Islet of Langerhans (tissue), 1 donor: ENCODE data around the gene NOD2.

Source experiments
- FAIRE-seq: peaks from one replicate; lab custom pipeline; 2011; peaks lifted over from hg19 to GRCh38; lab: Jason Lieb, UNC

Gene NOD2

DNA sequence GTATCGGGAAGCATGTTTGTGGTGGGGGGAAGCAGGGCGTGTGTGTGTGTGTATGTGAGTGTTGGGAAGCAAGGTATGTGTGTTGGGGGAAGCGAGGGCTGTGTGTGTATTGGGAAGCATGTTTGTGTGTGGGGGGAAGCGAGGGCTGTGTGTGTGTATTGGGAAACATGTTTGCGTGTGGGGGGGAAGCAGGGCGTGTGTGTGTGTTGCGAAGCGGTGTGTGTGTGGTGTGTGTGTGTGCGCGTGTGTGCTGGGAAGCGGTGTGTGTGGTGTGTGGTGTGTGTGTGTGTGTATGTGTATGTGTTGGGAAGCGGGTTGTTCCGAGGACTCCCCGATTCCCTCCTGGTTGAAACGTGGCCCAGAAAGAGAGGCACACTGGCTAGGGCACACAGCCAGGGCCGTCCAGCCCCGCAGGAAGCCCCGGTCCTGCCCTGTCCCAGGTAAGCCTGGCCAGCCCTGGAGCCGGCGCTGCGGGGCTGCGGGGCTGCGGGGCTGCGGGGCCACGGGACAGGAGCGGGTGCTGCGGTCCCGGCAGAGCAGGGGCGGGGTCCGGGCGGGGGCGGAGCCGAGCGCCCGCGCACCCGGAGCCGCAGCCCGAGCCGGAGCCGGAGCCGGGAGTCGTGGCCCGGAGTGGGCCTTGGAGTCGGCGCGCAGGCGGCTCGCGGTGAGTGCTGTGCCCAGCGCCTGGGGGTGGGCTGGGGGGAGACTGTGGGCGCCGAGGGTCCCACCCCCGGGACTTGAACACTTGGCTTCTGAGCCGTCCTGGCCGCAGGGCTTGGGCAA lies at the start of gene NOD2:
TSS of gene NOD2 (plus strand) at position 608 of the 783 bp plus-strand sequence. CDS start 5,890 bp downstream, outside the sequence.
- no peak for FAIRE-seq

DNA sequence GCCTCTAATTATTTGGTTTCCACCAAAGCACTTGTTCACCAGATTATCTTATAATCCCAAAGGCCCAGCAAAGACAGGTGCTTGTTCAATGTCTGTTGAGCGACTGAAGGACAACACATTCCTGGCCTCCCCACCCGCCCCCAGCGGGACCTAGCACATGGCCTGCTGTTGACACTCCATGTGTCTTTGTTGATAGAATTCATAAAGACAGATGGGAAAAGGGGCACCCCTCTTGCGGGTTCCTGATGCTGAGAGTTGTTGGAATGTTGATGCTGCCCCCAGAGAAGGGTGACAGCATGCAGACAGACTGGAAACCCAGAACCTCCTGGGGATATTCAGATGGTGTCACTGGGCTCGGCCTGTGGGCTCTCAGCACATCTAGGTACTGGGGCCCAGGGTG lies 49.2 kb upstream of the NOD2 start:
- FAIRE-seq, result no peak

DNA sequence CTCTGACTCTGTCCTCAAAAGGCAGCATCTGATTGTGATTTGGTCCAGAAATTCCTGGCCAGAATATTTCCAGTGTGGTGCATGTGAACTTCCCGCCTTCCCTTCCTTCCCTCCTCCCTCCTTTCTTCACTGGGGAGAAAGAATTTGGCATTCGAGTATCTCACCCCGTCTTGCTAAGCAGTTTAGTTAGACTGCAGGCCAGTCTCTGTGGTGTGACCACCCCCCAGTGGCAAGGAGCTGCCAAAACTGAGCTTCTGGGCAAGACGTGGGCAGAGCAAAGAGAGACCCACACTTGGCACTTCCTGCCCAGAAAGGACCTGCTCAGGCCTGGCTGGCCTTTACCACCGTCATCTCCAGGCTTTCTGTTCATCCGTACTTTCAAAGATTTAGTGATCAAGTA lies 48.7 kb upstream of the NOD2 start:
- FAIRE-seq, result no peak

DNA sequence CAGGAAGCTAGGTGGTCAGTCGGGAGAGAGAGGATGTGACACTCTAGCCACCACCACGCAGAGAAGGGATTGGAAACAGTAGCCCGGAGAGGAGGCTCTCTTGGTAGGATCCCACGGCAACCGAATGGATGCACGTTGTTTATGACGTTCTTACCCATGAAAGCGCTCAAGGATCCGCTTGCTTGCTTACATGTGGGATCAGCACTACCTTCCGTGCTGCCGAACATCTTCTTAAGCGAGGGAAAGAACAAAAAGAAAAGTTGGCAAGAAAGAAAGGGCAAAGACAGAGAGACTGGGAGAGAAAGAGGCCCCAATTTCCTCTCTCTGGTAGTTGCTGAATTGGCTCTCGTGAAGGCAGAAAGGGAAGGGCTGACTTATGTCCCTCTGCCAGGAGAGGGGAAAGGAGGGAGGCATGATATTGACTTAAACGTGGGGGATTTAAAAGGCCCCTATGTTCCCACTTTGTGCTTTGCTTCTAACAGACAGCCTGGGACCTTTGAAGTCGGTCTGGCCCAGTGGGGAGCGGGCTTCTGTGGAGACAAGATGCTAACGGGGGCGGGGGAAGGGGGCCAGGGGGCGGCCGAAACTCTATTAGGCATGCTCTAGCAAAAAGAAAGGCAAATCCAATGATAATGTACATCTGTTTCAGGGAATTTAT lies 47.7 kb upstream of the NOD2 start:
- FAIRE-seq, result no peak

DNA sequence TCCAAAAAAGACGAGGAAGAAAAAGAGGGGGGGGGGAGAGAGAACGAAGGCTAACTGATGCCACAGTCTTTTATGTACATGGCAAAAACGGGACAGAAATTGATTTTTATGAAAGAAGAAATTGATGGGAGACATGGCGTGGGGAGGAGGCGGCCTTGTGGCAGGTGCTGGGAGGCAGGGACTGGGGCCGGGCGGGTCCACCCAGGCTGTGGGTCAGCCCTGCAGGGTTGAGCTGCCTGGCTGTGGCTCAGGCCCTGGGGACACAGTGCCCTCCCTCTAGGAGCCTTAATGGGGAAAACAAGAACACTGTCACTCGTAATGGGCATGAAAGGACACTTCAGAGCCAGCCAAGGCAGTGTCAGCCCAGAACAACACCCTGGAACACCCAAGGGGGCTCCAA lies 47.1 kb upstream of the NOD2 start:
- FAIRE-seq, result no peak

DNA sequence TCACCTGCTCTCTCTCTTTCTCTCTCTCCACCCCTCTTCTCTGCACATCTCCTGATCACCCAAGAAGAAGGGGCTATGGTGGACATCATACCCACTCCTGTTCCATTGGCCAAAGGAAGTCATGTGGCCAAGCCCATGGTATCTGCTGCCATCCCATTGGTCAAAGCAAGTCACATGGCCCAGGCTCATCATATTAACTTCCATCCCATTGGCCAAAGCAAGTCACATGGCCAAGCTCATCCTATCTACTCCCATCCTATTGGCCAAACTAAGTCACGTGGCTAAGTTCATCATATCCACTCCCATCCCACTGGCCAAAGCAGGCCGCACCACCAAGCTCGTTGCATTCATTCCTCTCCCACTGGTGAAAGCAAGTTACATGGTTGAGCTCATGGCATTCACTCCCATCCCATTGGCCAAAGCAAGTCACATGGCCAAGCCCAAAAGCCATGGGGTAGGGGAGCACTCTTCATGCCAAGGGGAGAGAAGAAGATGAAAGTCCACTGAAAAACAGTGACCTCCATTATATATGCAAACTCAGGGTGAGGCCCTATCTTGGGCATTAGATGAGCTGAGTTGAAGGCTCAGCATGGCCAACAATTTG lies 41.5 kb upstream of the NOD2 start:
- FAIRE-seq, result no peak

DNA sequence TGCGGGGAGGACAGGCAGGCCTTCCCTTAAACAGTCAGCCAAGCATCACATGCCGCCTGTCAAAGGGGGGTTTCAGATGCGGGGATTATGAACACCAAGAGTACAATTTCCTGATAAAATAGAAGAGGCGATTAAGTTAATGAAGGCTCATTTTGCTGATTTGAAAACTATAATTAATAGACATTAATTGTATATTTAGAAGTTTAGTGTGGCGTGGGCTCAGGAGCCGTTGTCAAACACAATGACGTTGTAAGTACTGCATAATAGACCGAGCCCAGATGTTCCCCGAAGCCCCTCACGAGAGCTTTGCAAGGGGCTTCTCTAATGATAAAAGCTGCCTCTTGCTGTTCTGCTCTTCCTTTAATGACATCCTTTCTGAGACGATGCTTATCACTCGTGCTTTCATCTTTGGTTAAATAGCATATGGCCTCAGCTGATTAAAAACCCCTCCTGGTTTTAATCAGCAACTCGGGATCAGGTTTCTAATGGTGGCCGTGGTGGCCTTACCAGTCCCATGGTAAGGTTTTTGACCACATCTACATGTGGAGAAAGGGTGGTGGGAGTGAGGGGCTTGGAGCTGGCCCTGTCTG lies 40.5 kb upstream of the NOD2 start:
- FAIRE-seq, result no peak

DNA sequence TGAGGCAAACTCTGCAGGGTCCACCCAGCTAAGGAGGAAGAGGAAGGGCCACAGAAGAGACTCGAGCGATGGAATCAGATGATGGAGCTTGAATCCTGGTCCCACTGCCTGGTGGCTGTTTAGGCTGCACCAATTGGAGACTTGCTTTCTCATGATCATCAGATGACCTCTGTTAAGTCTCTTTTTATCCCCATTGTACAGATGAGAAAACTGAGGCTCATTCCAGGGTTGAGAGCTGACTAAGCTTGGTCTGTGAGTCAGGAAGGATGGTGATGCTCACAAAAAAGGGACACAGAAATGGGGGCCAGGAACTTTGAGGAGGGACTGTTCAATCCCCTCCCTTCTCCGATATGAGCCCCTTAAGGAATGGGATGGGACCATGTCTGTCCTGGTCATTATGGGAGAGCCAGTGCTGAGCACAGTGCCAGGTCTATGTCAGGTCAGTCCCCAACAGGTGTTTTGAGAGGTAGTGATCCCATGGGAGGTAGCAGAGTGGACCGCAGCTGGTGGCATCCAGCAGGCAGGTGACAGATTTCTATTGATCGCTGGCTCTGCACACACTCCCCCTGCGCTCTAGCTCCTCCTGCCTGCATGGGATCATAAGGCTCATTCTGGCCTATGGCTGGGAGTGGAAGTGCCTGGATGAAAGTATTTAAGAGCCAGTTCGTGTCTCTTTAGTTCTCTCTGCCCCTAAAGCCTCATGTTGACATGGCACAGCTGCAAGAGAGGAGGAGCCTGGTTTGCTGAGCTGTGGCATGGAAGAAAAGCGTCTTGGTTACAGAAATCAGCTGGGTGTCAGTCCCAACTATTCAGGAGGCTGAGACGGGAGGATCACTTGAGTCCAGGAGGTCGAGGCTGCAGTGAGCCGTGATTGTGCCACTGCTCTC lies 39.5 kb upstream of the NOD2 start:
- FAIRE-seq, result no peak

DNA sequence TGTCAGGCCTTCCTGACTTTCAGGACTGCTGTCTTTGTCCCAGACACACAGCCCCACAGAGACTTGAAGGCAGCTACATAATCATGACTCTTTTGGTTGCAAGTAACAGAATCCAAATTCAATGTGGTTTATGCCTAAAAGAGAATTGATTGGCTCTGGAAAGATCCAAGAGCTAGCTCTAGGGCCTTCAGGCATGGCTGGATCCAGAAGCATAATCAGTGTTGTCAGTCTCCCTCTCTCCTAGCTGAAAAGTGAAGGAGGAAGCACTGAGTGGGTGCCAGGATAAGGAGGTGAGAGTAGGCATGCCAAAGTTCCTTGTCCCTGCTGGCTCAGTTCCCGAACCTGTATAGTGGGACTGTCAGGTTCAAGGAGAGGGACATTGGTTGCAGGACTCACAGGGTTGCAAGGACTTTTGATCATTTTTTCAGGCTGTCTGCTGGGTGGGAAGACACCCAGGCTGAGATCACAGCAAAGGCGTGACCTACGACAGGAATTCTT lies 37.8 kb upstream of the NOD2 start:
- FAIRE-seq, result no peak

DNA sequence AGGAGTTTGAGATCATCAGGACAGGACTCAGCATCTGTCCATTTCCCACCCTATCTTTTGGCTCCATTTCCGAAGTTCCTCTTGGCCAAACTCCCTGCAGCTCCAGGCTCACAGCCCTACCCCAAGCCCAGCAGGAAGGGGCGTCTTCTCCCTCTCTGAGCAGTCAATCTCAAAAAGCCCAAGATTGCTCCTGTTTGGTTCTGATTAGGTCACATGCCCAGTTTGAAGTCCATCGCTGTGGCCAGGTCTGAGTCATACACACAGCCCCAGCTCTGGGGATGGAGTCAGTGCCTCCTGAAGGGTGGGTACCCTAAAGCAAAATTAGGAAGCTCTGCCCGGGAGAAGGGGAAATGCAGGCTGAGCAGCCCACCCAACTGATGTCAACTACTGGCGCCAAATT lies 36.2 kb upstream of the NOD2 start:
- no peak for FAIRE-seq

DNA sequence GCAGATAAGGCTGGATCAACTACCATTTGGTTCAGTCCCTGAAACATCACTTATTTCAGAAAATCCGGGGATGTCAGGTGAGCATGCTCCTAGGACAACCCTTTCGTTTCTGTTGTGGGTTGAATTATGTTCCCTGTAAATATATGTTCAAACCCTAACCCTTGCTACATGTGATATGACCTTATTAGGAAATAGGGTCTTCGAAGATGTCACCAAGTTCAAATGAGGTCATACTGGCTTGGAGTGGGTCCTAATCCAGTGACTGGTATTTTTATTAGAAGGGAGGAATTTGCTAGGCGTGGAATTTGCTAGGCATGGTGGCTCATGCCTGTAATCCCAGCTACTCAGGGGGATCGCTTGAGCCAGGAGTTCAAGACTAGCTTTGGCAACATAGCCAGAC lies 33.6 kb upstream of the NOD2 start:
- no peak for FAIRE-seq

DNA sequence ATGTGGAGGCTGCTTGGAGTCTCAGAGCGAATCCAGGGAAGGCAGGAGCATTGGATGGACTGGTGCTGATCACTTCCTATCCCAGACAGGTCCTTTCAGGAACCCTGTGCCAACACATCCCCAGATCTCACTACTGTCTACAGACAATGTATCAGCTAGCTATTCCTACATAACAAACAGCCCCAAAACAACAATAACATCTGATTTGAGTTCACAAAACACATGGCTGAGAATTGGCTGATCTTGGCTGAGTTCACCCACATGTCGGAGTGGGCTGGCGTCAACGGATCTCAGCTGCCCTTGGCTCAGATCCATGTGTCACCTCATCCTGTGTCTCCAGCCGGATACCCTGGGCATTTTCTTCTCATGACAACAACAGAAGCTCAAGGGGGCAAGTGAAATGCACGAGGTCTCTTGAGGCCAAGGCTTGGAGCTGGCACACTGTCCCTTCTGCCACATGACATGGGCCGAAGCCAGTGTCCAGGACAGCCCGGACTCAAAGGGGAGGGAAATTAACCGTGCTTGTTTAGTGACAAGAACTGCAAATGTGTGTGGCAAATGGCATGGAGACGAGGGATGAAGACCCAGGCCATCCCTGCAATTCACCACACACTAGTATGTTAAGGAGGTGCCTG lies 31.0 kb upstream of the NOD2 start:
- FAIRE-seq, result no peak

DNA sequence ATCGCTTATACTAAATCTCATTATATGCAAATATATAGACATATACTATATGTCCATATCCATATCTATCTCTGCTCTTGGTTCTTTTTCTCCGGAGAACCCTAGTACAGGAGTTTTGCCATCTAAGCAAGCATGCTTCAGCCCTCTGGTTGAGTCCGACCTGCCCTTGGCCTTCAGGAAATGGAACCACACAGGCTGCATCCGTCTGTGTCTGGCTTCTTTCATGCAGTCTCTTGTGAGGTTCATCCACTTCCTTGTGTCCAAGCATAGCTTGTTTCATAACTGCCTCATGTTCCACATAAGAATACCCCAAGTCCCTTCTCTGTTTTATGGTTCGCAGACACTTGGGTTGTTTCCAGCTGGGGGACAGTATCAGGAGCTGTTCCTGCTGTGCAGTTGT lies 29.1 kb upstream of the NOD2 start:
- no peak for FAIRE-seq

DNA sequence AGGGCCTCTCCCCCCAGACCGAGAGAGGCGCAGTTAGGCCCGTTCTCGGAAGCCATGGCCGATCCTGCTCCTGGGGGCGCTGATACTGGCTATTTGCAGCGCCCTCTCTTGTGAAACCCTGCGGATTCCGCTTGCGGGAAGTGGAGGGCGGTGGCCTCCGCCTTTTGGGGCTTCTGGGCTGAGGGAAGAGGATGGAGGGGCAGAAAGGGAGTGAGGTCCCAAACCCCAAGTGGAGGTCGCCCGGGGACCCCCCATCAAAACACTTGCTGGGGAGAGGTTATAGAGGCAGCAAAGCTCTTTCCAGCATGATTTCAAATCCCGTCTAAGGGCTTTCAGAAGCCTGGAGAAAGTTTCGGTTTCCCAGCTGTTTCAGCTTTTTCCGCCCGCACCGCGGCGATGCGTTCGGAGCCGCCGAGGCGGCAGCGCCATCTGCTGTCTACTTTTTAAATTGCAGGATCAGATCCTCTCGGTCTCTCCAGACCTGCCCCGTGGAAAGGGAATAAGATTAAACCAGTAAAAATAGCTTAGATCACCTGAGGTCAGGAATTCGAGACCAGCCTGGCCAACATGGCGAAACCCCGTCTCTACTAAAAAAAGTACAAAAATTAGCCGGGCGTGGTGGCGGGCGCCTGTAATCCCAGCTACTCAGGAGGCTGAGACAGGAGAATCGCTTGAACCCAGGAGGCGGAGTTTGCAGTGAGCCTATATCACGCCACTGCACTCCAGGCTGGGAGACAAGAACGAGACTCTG lies 28.1 kb upstream of the NOD2 start:
- FAIRE-seq, result peak; percentile 81

DNA sequence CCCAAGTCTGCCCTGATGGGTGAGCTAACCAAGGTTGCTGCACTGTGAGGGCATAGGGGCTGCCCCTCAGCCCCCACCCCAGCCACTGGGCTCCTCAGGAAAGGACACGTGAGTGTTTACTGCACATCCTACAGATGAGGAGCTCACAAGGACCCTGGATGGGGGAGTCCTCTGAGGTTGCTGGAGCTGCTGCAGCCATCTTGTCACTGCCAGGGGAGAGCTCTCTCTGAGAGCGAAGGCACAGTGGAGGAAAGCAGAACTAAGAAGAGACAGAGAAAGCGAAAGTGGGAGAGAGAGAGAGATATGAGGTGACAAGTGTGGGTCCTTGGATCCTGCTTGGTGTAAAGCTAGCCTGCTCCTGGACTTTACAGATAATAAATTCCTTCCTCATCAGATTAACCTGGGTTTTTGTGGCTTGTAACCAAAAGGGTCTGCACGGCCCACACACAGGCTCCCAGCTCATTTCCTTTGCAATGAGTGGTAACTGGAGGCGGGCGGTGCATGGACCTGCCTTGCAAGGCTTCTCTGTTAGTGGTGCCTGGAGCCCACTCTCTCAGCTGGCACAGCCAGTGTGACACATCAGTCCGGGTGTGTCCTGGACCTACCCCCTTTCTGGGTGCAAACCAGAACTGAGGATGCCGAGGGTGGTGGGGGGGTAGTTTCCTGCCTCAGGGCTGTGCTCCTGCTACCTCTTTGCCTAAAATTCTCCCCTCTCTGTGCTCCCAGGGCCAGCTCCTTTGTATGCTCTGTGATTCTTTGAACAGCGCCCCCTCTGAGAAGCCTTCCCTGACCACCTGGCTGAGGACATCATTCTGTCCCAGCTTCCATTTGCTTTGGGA lies 26.5 kb upstream of the NOD2 start:
- no peak for FAIRE-seq

DNA sequence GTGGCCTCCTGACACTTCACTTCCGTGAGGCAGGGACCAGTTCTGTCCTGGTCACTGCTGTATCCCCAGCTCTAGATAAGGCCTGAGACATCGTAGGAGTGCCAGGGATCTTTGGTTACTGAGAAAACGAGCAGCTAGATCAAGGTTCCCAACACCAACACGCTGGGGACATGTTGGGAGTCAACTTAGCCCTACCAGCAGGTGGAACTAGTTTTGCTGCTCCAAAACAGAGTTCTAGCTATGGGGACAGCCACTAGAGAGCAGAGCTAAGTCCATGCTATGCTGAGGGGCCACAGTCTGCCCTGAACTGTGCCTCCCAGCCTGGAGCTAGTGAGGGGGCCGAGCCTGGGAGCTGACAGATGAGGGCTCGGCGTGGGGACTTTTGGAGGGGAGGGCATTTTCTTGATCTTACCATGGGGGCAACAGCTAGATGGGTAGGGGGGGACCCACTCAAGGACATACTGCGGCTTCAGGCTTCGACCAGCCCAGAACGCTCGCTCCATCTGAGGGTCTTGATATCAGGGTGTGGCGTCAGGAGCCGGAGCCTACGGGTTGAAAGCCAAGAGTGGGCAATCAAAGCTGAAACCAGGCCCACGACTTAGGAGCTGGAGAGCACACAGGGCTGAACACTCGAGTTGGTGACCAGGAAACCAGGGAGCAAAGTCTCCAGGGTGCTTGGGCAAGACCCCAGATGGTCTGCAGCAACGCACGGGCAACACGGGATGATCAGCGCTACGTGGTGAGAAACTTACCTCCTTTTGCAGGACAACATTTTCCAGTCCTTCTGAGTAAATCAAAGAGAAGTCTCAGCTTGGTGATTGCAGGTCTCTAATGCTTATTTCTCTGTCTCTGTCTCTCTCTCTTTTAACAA lies 25.7 kb upstream of the NOD2 start:
- no peak for FAIRE-seq

DNA sequence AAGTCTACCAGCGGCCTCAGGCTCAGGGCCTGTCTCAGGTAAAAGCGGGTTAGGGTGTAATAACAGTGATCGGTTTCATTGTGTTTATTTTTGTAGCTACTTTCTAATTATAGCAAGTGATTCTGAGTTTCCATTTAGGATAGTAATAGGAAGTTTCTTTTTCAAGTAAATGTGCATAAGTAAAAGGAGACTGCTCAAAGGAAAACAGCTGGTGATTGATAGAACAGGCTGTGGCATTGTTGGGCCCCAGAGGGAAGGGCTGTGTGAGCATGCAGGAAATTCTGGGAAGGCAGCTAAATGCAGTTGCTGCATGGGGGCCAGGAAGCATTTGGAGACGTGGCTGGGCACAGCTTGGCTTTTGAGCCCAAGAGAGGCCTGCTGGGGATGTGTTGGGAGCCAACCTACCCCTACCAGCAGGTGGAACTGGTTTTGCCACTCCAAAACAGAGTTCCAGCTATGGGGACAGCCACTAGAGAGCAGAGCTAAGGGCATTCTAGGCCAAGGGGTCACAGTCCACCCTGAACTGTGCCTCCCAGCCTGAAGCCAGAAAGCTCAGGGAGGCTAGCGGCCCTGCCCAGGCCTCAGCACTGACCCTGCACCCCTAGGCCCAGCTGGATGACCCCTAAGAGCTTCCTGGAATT lies 24.9 kb upstream of the NOD2 start:
- no peak for FAIRE-seq

DNA sequence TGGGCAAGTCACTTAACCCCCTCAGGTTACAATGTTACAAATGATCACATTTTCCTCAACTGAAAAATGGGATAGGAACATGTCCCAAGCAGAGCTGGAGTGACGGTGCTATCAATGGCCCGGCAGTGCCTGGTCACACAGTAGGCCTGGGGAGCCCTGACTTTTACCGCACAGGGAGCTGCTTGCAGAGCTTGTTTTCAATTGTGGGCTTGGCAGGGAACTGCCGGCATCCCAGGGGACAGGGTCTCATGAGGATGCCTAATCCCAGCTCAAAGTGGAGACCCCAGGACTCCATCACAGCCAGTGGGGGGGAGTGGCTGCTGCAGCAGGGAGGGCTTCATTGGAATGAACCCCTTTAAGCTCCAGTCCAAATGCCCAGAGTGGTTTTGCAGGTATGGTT lies 23.7 kb upstream of the NOD2 start:
- FAIRE-seq, result no peak
